ENCODE results near the gene INPP5D. TPM values are rescaled to one million over a fixed set of nuclear protein-coding genes. Genes with fewer than 3 reads are reported as not detected.

Gene INPP5D
- total and polyA plus RNA-seq, 2 of the 13 experiments (the other 11 are each of a cell fraction or from before 2014, with no cell fraction given) = 16.7 to 18.0 TPM

GRCh38 chr2:233179848-233180366 is 119.8 kb downstream of the INPP5D start:
- H3K27ac ChIP-seq (ENCODE audit: extremely low read length, insufficient read depth, low read length) = no peak overlapping the region
- H3K4me3 ChIP-seq (replicated peaks in 1 of 3; ENCODE audit: insufficient read depth in 1 of 3, low read depth in 2 of 3, low read length in 3 of 3) = no peak overlapping the region
- no peak overlapping the region for H3K4me2 ChIP-seq (ENCODE audit: low read depth, low read length)
- ATAC-seq = no peak
- TF ChIP-seq ZNF552 (CRISPR knock-in tag; IDR thresholded peaks at IDR 0.05; ENCODE audit: borderline replicate concordance) (no peak), SMARCE1 (IDR thresholded peaks at IDR 0.05; ENCODE audit: borderline replicate concordance) (no peak), ZNF619 (CRISPR knock-in tag; IDR thresholded peaks at IDR 0.05) (no peak), NFYC (CRISPR knock-in tag; IDR thresholded peaks at IDR 0.05) (peak; percentile 20; the same call in 1 of the 2 replicates)
- H3K4me1 ChIP-seq (ENCODE audit: insufficient read depth, low read length) = peaks cover 15% of the 10 kb centered on the region
- no peak for FAIRE-seq
- peaks cover 32 to 56% of the 10 kb centered on the region in 2 experiments for H3K36me3 ChIP-seq (replicated peaks in 1 of 2; ENCODE audit: control insufficient read depth in 1 of 2, insufficient read depth in 2 of 2, low read length in 2 of 2)
- H4K20me1 ChIP-seq (ENCODE audit: insufficient read depth, low read length) = no peaks in the 10 kb centered on the region
- 90% methylated on average over 5 of the region's 5 CpGs for WGBS (ENCODE audit: low lambda C conversion rate)
- ChIA-PET POLR2A (no interaction called here), CTCF (ENCODE audit: low intra/inter-chr PET ratio, low total read pairs) (no interaction called here)
- no peak overlapping the region for H2AFZ ChIP-seq (ENCODE audit: low read length)
- BruUV-seq (replicated peaks) = no TSS peak
- intact Hi-C loops (cut with micrococcal nuclease; ENCODE audit: unreplicated experiment) = no loop called here
- H3K9me3 ChIP-seq (ENCODE audit: low read length) = no peaks in the 10 kb centered on the region
- in situ Hi-C loops (cut with HindIII; ENCODE audit: extremely low pct_ligation_motif_present, low pct_unique_long_range_greater_than_20kb) = no loop called here
- H3K27me3 ChIP-seq (ENCODE audit: control insufficient read depth in 1 of 2, insufficient read depth in 2 of 2, low read length in 2 of 2) = no peaks in the 10 kb centered on the region
- H3K79me2 ChIP-seq (ENCODE audit: insufficient read depth, low read length) = no peaks in the 10 kb centered on the region
- no peak overlapping the region for H3K9ac ChIP-seq (ENCODE audit: insufficient read depth, low read depth, low read length)
- DNase-seq (ENCODE audit: low spot score) = no peak

GRCh38 chr2:233183869-233184418 is 123.8 kb downstream of the INPP5D start:
- peak; percentile 80 for FAIRE-seq
- H3K79me2 ChIP-seq (ENCODE audit: insufficient read depth, low read length) = no peaks in the 10 kb centered on the region
- H3K4me3 ChIP-seq (replicated peaks in 1 of 3; ENCODE audit: insufficient read depth in 1 of 3, low read depth in 2 of 3, low read length in 3 of 3) = no peak overlapping the region
- H3K27ac ChIP-seq (ENCODE audit: extremely low read length, insufficient read depth, low read length) = peak overlapping the region; percentile 13
- H3K4me2 ChIP-seq (ENCODE audit: low read depth, low read length) = no peak overlapping the region
- peaks cover 32 to 67% of the 10 kb centered on the region in 2 experiments for H3K36me3 ChIP-seq (replicated peaks in 1 of 2; ENCODE audit: control insufficient read depth in 1 of 2, insufficient read depth in 2 of 2, low read length in 2 of 2)
- H3K9me3 ChIP-seq (ENCODE audit: low read length) = no peaks in the 10 kb centered on the region
- no peaks in the 10 kb centered on the region for H4K20me1 ChIP-seq (ENCODE audit: insufficient read depth, low read length)
- DNase-seq (ENCODE audit: low spot score) = peak; percentile 35
- WGBS (ENCODE audit: low lambda C conversion rate) = 47% methylated on average over 7 of the region's 9 CpGs
- ChIA-PET CTCF (ENCODE audit: low intra/inter-chr PET ratio, low total read pairs) (no interaction called here), POLR2A (no interaction called here)
- ATAC-seq = peak; percentile 95
- H2AFZ ChIP-seq (ENCODE audit: low read length) = no peak overlapping the region
- H3K4me1 ChIP-seq (ENCODE audit: insufficient read depth, low read length) = peaks cover 15% of the 10 kb centered on the region
- in situ Hi-C loops (cut with HindIII; ENCODE audit: extremely low pct_ligation_motif_present, low pct_unique_long_range_greater_than_20kb) (no loop called here), intact Hi-C loops (cut with micrococcal nuclease; ENCODE audit: unreplicated experiment) (no loop called here)
- H3K27me3 ChIP-seq (ENCODE audit: control insufficient read depth in 1 of 2, insufficient read depth in 2 of 2, low read length in 2 of 2) = no peaks in the 10 kb centered on the region
- no peak overlapping the region for H3K9ac ChIP-seq (ENCODE audit: insufficient read depth, low read depth, low read length)
- no TSS peak for BruUV-seq (replicated peaks)
- TF ChIP-seq JUNB (CRISPR knock-in tag; IDR thresholded peaks at IDR 0.05; ENCODE audit: borderline replicate concordance) (no peak), CEBPB (IDR thresholded peaks at IDR 0.05; ENCODE audit: borderline replicate concordance, low read depth, low read length) (peak; percentile 97), REPIN1 (CRISPR knock-in tag; IDR thresholded peaks at IDR 0.05; ENCODE audit: borderline replicate concordance, low read depth) (peak; percentile 60), ZNF296 (CRISPR knock-in tag; conservative IDR thresholded peaks at IDR 0.05) (no peak), ZNF432 (CRISPR knock-in tag; IDR thresholded peaks at IDR 0.05; ENCODE audit: borderline replicate concordance) (no peak), PAF1 (CRISPR knock-in tag; IDR thresholded peaks at IDR 0.05) (no peak), ZNF558 (CRISPR knock-in tag; IDR thresholded peaks at IDR 0.05; ENCODE audit: borderline replicate concordance) (no peak), GATAD2A (CRISPR knock-in tag; IDR thresholded peaks at IDR 0.05) (peak; percentile 48; the same call in 1 of the 2 replicates), TFE3 (CRISPR knock-in tag; IDR thresholded peaks at IDR 0.05) (no peak), TBX2 (CRISPR knock-in tag; IDR thresholded peaks at IDR 0.05; ENCODE audit: borderline replicate concordance) (peak; percentile 21; the same call in 1 of the 2 replicates), IKZF4 (CRISPR knock-in tag; IDR thresholded peaks at IDR 0.05; ENCODE audit: borderline replicate concordance, low read depth, not compliant biosample characterization) (no peak), ZNF572 (CRISPR knock-in tag; IDR thresholded peaks at IDR 0.05) (0 out of 2 replicates have a peak, but pooled peaks have one; percentile 66), ZNF773 (CRISPR knock-in tag; IDR thresholded peaks at IDR 0.05; ENCODE audit: borderline replicate concordance) (no peak)
